ENCODE results near the gene CDC73. TPM values are rescaled to one million over a fixed set of nuclear protein-coding genes. Genes with fewer than 3 reads are reported as not detected.

Gene CDC73
- total RNA-seq, 1 experiment from 2014 or later: 63.2 TPM

DNA sequence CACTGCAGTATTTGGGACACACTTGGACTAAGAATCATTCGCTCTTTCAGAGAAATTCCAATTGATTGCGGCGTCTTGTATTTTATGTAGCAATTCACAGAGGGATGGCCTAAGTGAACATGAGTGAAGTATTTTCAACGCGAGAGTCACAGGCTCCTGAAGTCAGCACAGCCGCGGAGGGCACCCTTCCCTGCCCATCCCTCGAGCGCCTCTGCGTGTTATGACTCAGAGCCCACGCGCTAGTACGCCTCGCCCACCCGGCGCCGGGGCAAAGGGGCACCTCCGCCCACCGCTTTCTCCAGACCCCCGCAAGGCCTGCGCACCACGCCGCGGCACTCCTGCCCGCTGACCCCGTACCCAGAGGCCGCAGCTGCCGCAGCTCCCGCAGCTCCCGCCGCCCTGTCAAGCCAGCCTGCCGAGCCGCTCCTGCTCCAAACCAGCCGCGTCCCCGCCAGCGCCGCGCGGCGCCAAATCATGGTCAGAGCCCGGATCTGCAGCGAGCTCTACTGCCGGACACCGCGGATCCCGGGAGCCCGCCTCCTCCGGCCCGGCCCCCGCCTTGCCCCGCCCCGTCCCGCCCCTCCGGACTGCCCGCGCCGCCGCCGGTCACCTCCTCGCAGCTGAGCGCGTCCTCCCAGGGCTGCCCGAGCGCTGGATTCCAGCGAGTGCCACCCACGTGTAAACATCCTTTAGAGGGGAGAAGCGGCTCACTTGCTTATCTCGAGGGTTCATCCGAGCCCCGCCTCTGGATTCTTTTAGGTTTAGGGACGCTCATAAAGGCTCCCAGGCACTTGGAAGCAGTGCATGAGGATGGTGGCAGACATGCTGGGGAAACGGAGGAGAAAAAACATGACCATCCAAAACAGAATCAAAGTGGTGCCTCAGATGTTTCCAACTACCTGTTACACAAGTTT, 16.7 kb upstream of the CDC73 start, which contains the start of gene GLRX2 (continued):
- no peak for TF ChIP-seq CTCF (IDR thresholded peaks at IDR 0.05 in 2 of 3, conservative IDR thresholded peaks at IDR 0.05 in 1 of 3; ENCODE audit: borderline replicate concordance in 1 of 3, insufficient read depth in 1 of 3, low read depth in 2 of 3, low read length in 2 of 3)
- no peak for TF ChIP-seq CEBPB (IDR thresholded peaks at IDR 0.05; ENCODE audit: low read depth)
- TF ChIP-seq SRF (IDR thresholded peaks at IDR 0.05; ENCODE audit: low read depth): no peak
- peak; percentile 66 for TF ChIP-seq POLR2A (IDR thresholded peaks at IDR 0.05; ENCODE audit: borderline replicate concordance, extremely low read depth, insufficient read depth, insufficient read length)
- TF ChIP-seq RAD21 (IDR thresholded peaks at IDR 0.05; ENCODE audit: low read depth): peak; percentile 28; the same call in 1 of the 2 replicates

- TF ChIP-seq ZNF274 (IDR thresholded peaks at IDR 0.05; ENCODE audit: low read depth, low read length): no peak
- Histone ChIP-seq H3K4me3 (replicated peaks in 1 of 2; ENCODE audit: low read depth in 1 of 2, low read length in 2 of 2) (peak overlapping the region; percentile 58 to 74), H3K4me2 (ENCODE audit: low read length) (peak overlapping the region; percentile 74), H3K27ac (ENCODE audit: low read depth, low read length) (peak overlapping the region; percentile 79), H3K36me3 (ENCODE audit: control insufficient read depth in 1 of 2, insufficient read depth in 2 of 2, low read length in 2 of 2) (no peaks in the 10 kb centered on the region), H3K9me2 (ENCODE audit: insufficient read depth) (no peaks in the 10 kb centered on the region), H3K79me2 (ENCODE audit: insufficient read depth, low read length) (peaks cover 30% of the 10 kb centered on the region), H3K9ac (ENCODE audit: low read length) (peak overlapping the region; percentile 72), H4K20me1 (ENCODE audit: insufficient read depth) (no peaks in the 10 kb centered on the region), H3K9me3 (ENCODE audit: control insufficient read depth in 1 of 2, insufficient read depth in 1 of 2, low read depth in 1 of 2, low read length in 2 of 2) (no peaks in the 10 kb centered on the region), H3K4me1 (ENCODE audit: control insufficient read depth in 1 of 2, insufficient read depth in 2 of 2, low read length in 2 of 2) (peaks cover 12 to 20% of the 10 kb centered on the region in 2 experiments; a peak in 3 of 4 replicates), H3K27me3 (ENCODE audit: insufficient read depth, low read length) (no peaks in the 10 kb centered on the region), H2AFZ (ENCODE audit: low read depth, low read length, poor library complexity, severe bottlenecking) (peak overlapping the region; percentile 95)
- ATAC-seq (no peak), DNase-seq (ENCODE audit: low read depth, low spot score) (no peak)
- BruUV-seq (replicated peaks): TSS peak; percentile 98
- POLR2A ChIA-PET: interaction anchor here (0.6 to 2.4 kb wide), 7 partner anchors 8 to 47 kb away, joined by 3 to 16 read pairs (median 6); partner anchors contain the start of genes CDC73, RO60 and UCHL5
- CTCF ChIA-PET: interaction anchor here (0.7 to 2.2 kb wide), 4 partner anchors 7 to 86 kb away, joined by 3 to 10 read pairs (median 4); partner anchors contain the start of gene CDC73
- RAD21 ChIA-PET (ENCODE audit: low non-redundant PET in 1 of 2, low total read pairs in 2 of 2, uncharacterized antibody in 2 of 2, unreplicated experiment in 2 of 2): no interaction called here
- intact Hi-C loops (cut with micrococcal nuclease): loop anchor here (1.0 kb wide), 2 partner anchors 17 to 46 kb away; partner anchors contain the start of genes CDC73, RO60 and UCHL5
Measured at GRCh38 chr1:193105821-193106177, 16.0 kb upstream of the CDC73 start.

Data from HCT116 (cell line).